ACC112 (cell line): ENCODE data around the gene INSC.

Experiments used
- H2AFZ ChIP-seq: fragments of 200-600 bp; sonication (generic); one replicate; pipeline ENCODE4 v1.6.0; 2017; ENCODE audit warnings: antibody characterized with exemption, low read length; ENCODE audit not compliant: unreplicated experiment
- H3K27ac ChIP-seq: fragments of 200-600 bp; sonication (generic); 2 replicates; pipeline ENCODE4 v1.5.1; 2014; ENCODE audit warnings: low read depth, mild to moderate bottlenecking, antibody characterized with exemption, low read length, moderate library complexity
- H3K27me3 ChIP-seq: fragments of 200-600 bp; sonication (generic); 2 replicates; pipeline ENCODE4 v1.6.1; 2014; ENCODE audit warnings: mild to moderate bottlenecking, antibody characterized with exemption, low read length, moderate library complexity, mixed read lengths; ENCODE audit not compliant: insufficient read depth
- H3K36me3 ChIP-seq: fragments of 200-600 bp; sonication (generic); 2 replicates; pipeline ENCODE4 v1.6.1; 2016; ENCODE audit warnings: mild to moderate bottlenecking, antibody characterized with exemption, low read length, moderate library complexity, mixed read lengths; ENCODE audit not compliant: insufficient read depth
- H3K4me1 ChIP-seq: fragments of 200-600 bp; sonication (generic); one replicate; pipeline ENCODE4 v1.6.1; 2016; ENCODE audit warnings: low read length, mixed read lengths; ENCODE audit not compliant: insufficient read depth, unreplicated experiment, control insufficient read depth
- H3K4me3 ChIP-seq: fragments of 200-600 bp; sonication (generic); 2 replicates; pipeline ENCODE4 v1.5.1; 2014; ENCODE audit warnings: mild to moderate bottlenecking, low read depth, low read length
- H3K79me2 ChIP-seq: fragments of 200-600 bp; sonication (generic); one replicate; pipeline ENCODE4 v1.6.0; 2016; ENCODE audit warnings: low read length; ENCODE audit not compliant: control insufficient read depth, unreplicated experiment, insufficient read depth

Gene INSC

GRCh38 chr11:15093432-15093831 is 21.3 kb upstream of the INSC start:
- Histone ChIP-seq H3K4me3 (no peak overlapping the region), H3K27me3 (0 out of 2 replicates have a peak, but pooled peaks cover 7% of the 10 kb centered on the region)

GRCh38 chr11:15095736-15096228 is 18.9 kb upstream of the INSC start:
- H3K36me3 ChIP-seq = no peaks in the 10 kb centered on the region
- no peaks in the 10 kb centered on the region for H3K79me2 ChIP-seq
- no peak overlapping the region for H3K4me3 ChIP-seq
- no peak overlapping the region for H2AFZ ChIP-seq
- H3K27ac ChIP-seq = no peak overlapping the region
- no peaks in the 10 kb centered on the region for H3K27me3 ChIP-seq
- no peaks in the 10 kb centered on the region for H3K4me1 ChIP-seq

More at GRCh38 chr11:15093432-15093831, 21.3 kb upstream of the INSC start:
- no peak overlapping the region for H2AFZ ChIP-seq
- H3K36me3 ChIP-seq = no peaks in the 10 kb centered on the region
- H3K4me1 ChIP-seq = no peaks in the 10 kb centered on the region
- no peaks in the 10 kb centered on the region for H3K79me2 ChIP-seq
- no peak overlapping the region for H3K27ac ChIP-seq

- Histone ChIP-seq H3K4me1 (peaks cover 5% of the 10 kb centered on the region), H3K27ac (no peak overlapping the region), H3K79me2 (no peaks in the 10 kb centered on the region), H2AFZ (no peak overlapping the region), H3K36me3 (no peaks in the 10 kb centered on the region), H3K27me3 (no peaks in the 10 kb centered on the region), H3K4me3 (no peak overlapping the region)
Measured at GRCh38 chr11:15097411-15097810, 17.3 kb upstream of the INSC start.

- Histone ChIP-seq H3K4me1 (peaks cover 9% of the 10 kb centered on the region), H3K27ac (no peak overlapping the region), H3K36me3 (no peaks in the 10 kb centered on the region; the same call in 1 of the 2 replicates), H3K79me2 (no peaks in the 10 kb centered on the region), H3K4me3 (no peak overlapping the region), H2AFZ (no peak overlapping the region), H3K27me3 (no peaks in the 10 kb centered on the region)
Measured at GRCh38 chr11:15099267-15099666, 15.5 kb upstream of the INSC start.

- Histone ChIP-seq H3K27me3 (no peaks in the 10 kb centered on the region), H3K4me1 (peaks cover 28% of the 10 kb centered on the region), H3K4me3 (no peak overlapping the region), H3K36me3 (no peaks in the 10 kb centered on the region; the same call in 1 of the 2 replicates), H2AFZ (peak overlapping the region; percentile 93), H3K79me2 (no peaks in the 10 kb centered on the region), H3K27ac (no peak overlapping the region)
Measured at GRCh38 chr11:15101072-15101709, 13.5 kb upstream of the INSC start.

GRCh38 chr11:15104166-15104565 is 10.6 kb upstream of the INSC start:
- Histone ChIP-seq H3K27ac (no peak overlapping the region), H3K36me3 (no peaks in the 10 kb centered on the region; the same call in 1 of the 2 replicates), H3K79me2 (no peaks in the 10 kb centered on the region), H3K4me3 (no peak overlapping the region), H3K4me1 (peaks cover 53% of the 10 kb centered on the region), H3K27me3 (no peaks in the 10 kb centered on the region), H2AFZ (no peak overlapping the region)

- Histone ChIP-seq H3K4me3 (peak overlapping the region; percentile 62), H3K27me3 (no peaks in the 10 kb centered on the region), H3K79me2 (no peaks in the 10 kb centered on the region), H2AFZ (peak overlapping the region; percentile 84), H3K4me1 (peaks cover 50% of the 10 kb centered on the region), H3K36me3 (no peaks in the 10 kb centered on the region; the same call in 1 of the 2 replicates), H3K27ac (peak overlapping the region; percentile 88)
Measured at GRCh38 chr11:15106201-15106965, 8.3 kb upstream of the INSC start.

GRCh38 chr11:15107730-15108515 is 6.8 kb upstream of the INSC start:
- H2AFZ ChIP-seq = peak overlapping the region; percentile 72
- H3K4me3 ChIP-seq = peak overlapping the region; percentile 55; the same call in 1 of the 2 replicates
- H3K27ac ChIP-seq = peak overlapping the region; percentile 88
- no peaks in the 10 kb centered on the region for H3K79me2 ChIP-seq
- no peaks in the 10 kb centered on the region; the same call in 1 of the 2 replicates for H3K36me3 ChIP-seq
- H3K4me1 ChIP-seq = peaks cover 48% of the 10 kb centered on the region
- no peaks in the 10 kb centered on the region for H3K27me3 ChIP-seq

GRCh38 chr11:15108592-15109130 is 6.1 kb upstream of the INSC start:
- H3K27me3 ChIP-seq = no peaks in the 10 kb centered on the region
- no peak overlapping the region for H2AFZ ChIP-seq

GRCh38 chr11:15109602-15110001 is 5.1 kb upstream of the INSC start:
- no peaks in the 10 kb centered on the region for H3K27me3 ChIP-seq
- H3K4me1 ChIP-seq = peaks cover 50% of the 10 kb centered on the region
- H3K27ac ChIP-seq = no peak overlapping the region
- no peak overlapping the region for H3K4me3 ChIP-seq
- no peaks in the 10 kb centered on the region for H3K36me3 ChIP-seq
- no peak overlapping the region for H2AFZ ChIP-seq
- no peaks in the 10 kb centered on the region for H3K79me2 ChIP-seq

More at GRCh38 chr11:15108592-15109130, 6.1 kb upstream of the INSC start:
- peaks cover 54% of the 10 kb centered on the region for H3K4me1 ChIP-seq
- no peaks in the 10 kb centered on the region for H3K79me2 ChIP-seq
- H3K36me3 ChIP-seq = no peaks in the 10 kb centered on the region
- H3K4me3 ChIP-seq = no peak overlapping the region
- H3K27ac ChIP-seq = peak overlapping the region; percentile 88; the same call in 1 of the 2 replicates
